Left lobe of liver (tissue), 2 donors: ENCODE results near the gene TAC3. TPM values are rescaled to one million over a fixed set of nuclear protein-coding genes. Genes with fewer than 3 reads are reported as not detected.

Source experiments
- ATAC-seq: fragments of 200-7000 bp; cut with Tn5 transposase; one replicate; pipeline ENCODE4 v1.9.1; 2020; ENCODE audit warnings: mild to moderate bottlenecking, moderate library complexity
- DNase-seq: peaks from one replicate; pipeline ENCODE4 v3.0.0-alpha.2; 2020; ENCODE audit warnings: low spot score
- total RNA-seq: library from RNA; stranded (reverse); gene quantifications from one replicate; pipeline ENCODE4 v1.2.1, GENCODE V29; 2021
- donor health status: DM: no; HTN: no; CAD: no; lungs with moderate emphysema.
- donor health status: DM: no; HTN: yes; CAD: no.

TAC3 gene
- total RNA-seq, 1 donor from 2014 or later, result not detected

DNA sequence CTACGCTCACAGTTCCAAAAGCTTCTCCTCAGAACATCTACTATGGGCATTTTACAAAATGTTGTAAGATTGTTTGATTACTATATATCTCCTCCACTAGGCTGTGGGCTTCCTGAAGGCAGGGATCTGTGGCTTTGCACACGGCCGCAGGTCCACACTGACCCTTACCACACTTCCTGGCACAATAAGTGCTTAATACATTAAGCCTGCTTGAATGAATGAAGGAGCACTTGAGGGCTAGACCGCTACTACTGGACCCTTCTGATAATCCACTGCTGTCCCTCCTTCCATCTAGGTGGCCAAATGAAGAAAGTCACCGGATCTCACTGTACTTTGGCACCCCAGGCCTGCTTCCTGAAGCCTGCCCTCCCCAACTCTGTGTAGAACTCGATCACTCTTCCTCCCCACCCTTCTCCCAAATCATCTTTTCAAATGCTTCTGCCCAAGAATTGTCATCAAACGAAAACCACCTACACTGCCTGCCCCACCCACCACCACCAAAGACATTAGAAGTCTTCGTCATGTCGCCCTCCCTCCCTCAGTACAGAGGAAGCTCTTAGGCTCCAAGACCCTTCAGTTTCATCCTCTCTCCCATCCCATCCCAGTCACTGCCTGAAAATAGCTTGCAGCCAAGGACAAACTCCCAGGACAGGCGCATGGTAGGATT, 9.4 kb downstream of the TAC3 start:
- ATAC-seq, result no peak
- no peak for DNase-seq

DNA sequence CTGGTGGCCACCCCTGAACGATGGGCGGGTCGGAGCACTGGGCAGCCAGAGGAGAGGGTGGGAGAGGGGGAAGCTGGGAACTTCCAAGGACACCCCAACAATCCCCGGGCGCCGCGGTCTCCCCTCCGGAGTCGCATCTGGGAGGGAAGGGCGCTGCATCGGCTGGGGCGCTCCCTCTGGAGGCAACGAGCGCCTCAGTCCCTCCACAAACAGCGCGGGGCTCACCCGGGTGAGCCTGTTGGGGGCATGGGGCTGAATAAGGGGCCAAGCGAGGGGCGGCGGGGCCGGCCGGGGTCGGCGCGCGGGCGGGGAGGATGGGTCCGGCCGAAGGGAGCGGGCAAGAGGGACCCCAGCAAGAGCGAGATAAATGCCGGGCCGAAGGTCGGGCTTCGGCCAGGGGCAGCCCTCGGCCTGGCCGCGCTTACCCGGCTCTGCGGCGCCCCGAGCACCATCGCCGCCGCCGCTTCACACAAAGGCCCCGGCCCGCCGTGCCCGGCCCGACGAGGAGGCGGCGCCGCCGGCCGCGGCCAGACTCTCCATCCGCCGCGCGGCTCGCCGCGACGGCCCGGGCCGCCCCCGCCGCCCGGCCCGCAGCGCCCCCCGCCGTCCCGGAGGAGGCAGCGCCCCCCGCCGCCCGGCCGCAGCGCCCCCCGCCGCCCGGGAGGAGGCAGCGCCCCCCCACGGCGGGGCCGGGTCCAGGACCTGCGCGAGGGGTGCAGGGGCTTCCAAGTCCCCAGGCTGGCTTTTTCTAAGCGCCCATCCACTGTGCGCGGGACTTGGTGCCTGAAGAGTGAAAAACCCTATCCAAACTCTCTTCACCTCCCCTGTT, 10.1 kb downstream of the TAC3 start, which contains the start of gene ZBTB39:
Gene ZBTB39 (minus strand): TSS at position 567 of the 829 bp plus-strand sequence. CDS start 1,629 bp downstream, outside the sequence.
- ATAC-seq, result peak; percentile 79
- DNase-seq, result peak; percentile 64

DNA sequence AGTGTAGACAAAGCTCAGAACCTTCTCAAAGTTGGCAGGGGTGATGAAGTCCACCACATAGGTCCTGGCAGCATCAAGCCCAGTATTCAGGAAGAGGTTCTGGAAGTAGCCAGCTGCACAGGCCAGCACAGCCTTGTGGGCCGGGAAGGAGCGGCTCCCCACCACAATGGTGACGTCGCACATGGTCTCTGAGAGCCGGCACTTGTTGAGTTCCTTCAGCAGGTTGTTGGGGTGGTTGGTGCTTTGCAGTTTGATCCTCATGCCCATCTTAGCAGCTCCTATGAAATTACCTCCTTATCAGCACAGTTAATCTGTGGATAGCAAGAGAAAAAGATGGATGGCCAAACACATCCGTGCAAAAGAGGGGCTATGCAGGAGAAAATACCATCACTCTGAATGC, 11.7 kb downstream of the TAC3 start:
- ATAC-seq (no peak), DNase-seq (no peak)

DNA sequence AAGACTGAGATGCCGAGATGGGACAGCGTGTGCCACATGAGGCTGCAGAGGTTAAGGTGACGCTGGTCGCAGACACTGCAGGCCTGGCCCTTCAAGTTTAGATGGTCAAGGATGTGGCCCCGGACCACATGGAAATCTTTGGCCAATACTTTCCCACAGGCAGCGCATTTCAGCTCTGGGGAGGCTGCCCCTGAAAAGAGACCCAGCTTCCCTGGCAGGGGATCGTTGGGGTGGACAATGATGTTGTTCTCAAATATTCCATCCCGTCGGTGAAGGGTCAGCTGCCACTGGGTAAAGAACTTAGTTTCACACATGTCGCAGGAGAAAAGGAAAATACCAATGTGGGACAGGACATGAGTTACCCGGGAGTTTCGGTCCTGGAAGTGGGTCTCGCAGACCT, 12.9 kb downstream of the TAC3 start:
- ATAC-seq, result no peak

GRCh38 chr12:57001448-57001906, 14.9 kb downstream of the TAC3 start:
- DNase-seq, result peak; percentile 91

More for the DNA sequence above, 12.9 kb downstream of the TAC3 start:
- DNase-seq, result no peak

DNA sequence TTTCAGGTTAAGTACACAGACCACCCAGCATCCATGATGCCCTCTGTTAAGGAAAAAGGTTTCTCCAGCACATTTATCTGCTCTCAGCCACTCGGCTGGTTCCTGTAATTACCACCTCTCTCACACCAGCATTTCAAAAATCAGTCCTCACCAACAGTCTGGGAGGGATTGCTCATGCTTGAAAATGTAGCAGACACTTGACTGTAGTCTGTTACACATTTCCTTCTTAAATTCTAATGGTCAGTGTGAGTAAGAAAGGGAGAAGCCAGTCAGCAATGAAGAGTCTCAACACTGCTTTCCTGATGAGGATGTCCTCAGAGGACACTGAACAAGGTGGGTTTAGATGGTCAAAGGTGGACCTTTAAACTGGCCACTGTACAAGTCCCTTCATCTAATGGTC, 15.9 kb downstream of the TAC3 start:
- no peak for ATAC-seq

More at GRCh38 chr12:57001448-57001906, 14.9 kb downstream of the TAC3 start:
- peak; percentile 83 for ATAC-seq

GRCh38 chr12:56999456-56999855, 16.9 kb downstream of the TAC3 start:
- DNase-seq (peak; percentile 27), ATAC-seq (no peak)

More for the DNA sequence above, 15.9 kb downstream of the TAC3 start:
- DNase-seq, result no peak

DNA sequence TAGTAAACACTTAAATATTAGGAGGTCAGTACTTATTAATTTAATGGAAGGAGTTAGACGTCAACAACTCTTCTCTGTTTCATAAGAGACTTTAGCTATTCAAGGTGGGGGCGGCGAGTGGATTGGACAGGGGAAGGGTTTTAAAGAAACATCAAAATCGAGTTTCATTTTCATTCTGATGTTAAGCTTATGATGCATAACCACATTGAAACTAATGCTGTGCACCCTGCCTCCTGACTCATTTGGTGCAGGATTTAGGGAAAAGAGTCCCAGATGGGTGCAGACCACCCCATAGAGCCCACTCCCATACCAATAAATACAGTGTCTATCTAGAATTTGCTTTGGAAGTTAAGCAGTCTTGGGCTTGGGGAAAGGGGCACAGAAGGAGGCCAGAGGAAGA, 17.3 kb downstream of the TAC3 start:
- ATAC-seq, result no peak

DNA sequence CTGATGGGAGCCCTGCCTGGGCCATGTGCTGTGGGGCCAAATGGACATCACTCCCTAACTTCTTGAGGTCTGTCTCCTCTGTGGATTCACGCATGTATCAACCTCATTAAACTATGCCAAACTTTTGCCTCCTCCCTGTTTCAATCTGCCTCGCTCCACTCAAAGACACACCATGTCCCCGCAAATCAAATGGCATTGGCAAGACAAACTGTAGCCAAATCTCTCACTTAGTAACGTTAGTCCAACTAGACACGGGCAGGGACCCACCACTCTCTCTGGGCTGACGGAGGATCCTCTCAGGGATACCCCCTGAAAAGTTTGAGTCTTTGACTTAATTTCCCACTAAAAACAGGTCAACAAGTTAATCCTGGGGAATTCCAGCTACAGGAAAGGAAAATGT, 18.0 kb downstream of the TAC3 start:
- ATAC-seq (no peak), DNase-seq (peak; percentile 16)

More for the DNA sequence above, 17.3 kb downstream of the TAC3 start:
- DNase-seq, result no peak

DNA sequence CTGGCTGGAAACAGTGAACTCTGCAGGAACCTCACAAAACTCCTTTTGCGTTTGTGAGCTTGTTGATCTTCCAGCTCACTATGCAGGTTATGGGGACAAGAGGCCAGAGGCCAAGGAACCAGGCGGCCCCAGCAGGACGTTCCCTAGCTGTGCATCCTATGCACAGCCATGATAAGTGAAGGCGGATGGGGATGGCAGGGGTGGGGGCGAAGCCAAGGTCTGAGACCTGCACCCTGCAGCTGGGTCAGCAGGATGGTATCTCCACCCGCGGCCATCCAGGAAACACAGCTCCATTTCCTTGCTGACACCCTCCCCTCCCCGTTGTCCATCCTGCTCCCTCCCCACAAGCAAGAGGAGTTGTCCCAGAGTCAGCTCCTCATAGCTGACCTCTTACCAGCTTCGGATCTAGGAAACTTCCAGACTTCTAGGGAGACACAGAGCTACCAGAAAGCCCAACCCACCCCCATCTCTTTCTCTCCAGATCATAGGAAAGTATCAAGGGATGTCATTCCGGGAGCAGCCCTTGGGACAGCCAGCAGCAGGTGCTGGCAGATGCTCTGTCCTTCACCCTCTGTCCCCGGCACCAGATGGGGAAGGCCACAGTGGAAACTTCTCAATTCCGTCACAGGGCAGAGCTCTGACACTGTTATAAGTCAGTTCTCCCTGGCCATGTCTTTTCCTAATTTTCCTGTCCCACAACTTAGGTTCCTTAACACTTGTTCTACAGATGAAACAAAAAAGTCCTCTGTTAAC, 19.4 kb downstream of the TAC3 start:
- DNase-seq (peak; percentile 50), ATAC-seq (peak; percentile 14)

DNA sequence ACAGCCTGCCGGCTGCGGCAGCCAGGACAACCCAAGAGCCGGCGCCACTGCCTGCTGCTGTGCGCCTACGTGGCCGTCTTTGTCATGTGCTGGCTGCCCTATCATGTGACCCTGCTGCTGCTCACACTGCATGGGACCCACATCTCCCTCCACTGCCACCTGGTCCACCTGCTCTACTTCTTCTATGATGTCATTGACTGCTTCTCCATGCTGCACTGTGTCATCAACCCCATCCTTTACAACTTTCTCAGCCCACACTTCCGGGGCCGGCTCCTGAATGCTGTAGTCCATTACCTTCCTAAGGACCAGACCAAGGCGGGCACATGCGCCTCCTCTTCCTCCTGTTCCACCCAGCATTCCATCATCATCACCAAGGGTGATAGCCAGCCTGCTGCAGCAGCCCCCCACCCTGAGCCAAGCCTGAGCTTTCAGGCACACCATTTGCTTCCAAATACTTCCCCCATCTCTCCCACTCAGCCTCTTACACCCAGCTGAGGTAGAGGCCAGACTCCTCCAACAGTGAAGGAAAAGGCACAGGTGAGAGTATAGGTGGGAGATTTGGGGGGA, 20.3 kb downstream of the TAC3 start:
- ATAC-seq (no peak), DNase-seq (peak; percentile 32)

DNA sequence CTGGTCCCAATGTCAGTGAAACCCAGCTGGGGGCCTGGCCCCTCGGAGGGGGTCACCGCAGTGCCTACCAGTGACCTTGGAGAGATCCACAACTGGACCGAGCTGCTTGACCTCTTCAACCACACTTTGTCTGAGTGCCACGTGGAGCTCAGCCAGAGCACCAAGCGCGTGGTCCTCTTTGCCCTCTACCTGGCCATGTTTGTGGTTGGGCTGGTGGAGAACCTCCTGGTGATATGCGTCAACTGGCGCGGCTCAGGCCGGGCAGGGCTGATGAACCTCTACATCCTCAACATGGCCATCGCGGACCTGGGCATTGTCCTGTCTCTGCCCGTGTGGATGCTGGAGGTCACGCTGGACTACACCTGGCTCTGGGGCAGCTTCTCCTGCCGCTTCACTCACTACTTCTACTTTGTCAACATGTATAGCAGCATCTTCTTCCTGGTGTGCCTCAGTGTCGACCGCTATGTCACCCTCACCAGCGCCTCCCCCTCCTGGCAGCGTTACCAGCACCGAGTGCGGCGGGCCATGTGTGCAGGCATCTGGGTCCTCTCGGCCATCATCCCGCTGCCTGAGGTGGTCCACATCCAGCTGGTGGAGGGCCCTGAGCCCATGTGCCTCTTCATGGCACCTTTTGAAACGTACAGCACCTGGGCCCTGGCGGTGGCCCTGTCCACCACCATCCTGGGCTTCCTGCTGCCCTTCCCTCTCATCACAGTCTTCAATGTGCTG, 21.0 kb downstream of the TAC3 start:
- DNase-seq, result peak; percentile 47
- ATAC-seq, result no peak

GRCh38 chr12:56994231-56994746, 22.0 kb downstream of the TAC3 start:
- no peak for ATAC-seq

GRCh38 chr12:56993346-56993745, 23.0 kb downstream of the TAC3 start:
- peak; percentile 41 for ATAC-seq
- peak; percentile 44 for DNase-seq

More at GRCh38 chr12:56994231-56994746, 22.0 kb downstream of the TAC3 start:
- peak; percentile 39 for DNase-seq

DNA sequence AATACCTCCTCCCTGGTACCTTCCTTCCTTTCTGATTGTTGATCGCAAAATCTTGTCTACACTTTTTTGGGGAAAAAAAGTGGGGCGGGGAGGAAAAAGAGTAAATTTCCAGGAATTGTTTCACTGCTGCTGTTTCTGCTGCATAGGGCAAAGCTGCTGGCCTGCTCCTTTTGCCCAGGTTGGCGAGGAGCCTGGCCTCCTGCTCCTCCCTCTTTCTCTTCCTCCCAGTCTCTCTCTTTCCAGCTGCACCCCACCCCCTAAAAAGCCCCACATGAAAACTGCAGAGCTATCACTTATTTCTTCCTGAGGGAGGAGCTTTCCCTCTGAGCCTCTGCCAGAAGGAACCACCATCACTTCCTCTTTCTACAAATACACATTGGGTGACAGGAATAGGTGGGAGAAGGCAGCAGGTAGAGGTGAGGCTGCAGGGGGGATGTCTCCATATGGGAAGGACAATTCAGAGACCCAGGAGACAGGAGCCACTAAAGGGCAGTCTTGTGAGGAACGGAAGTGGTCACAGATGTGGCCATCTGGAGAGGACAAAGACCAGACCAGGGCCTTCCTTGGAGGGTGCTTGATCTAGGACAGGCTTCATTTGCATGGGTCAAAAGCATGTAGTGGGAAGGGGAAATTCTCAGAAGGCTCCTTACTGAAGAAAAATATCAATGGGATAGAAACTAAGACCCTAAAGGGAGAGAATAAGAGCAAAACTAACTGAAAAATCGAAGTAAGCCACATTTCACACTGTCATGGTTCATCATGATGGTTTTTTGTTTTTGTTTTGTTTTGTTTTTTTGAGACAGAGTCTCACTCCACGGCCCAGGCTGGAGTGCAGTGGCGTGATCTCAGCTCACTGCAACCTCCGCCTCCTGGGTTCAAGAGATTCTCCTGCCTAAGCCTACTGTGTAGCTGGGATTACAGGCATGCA, 24.7 kb downstream of the TAC3 start:
- DNase-seq, result peak; percentile 78
- peak; percentile 65 for ATAC-seq

GRCh38 chr12:56990648-56991318, 25.5 kb downstream of the TAC3 start:
- peak; percentile 91 for DNase-seq
- ATAC-seq, result peak; percentile 68

GRCh38 chr12:56989861-56990610, 26.3 kb downstream of the TAC3 start:
- DNase-seq, result no peak
- ATAC-seq, result no peak
